OCI-LY1 (cell line): Measurements from ENCODE around the gene MAJIN.
A peak's percentile ranks its signal among the peaks of the same experiment; 100 is the strongest.

Experiments
- H2AFZ ChIP-seq: fragments of 200-600 bp; sonication (generic), shearing (Covaris generic); 2 replicates; pipeline ENCODE4 v1.6.0; 2014; ENCODE audit warnings: antibody characterized with exemption, mild to moderate bottlenecking, low read length
- H3F3A ChIP-seq: fragments of 200-600 bp; sonication (generic), shearing (Covaris generic); 2 replicates; pipeline ENCODE4 v1.6.0; 2014; ENCODE audit warnings: mild to moderate bottlenecking, antibody characterized with exemption, low read length, moderate library complexity; ENCODE audit not compliant: insufficient read depth
- H3K27ac ChIP-seq: fragments of 200-600 bp; sonication (generic); 2 replicates; pipeline ENCODE4 v1.5.1; 2014; ENCODE audit warnings: low read length, mixed run types, mild to moderate bottlenecking, low read depth; ENCODE audit not compliant: poor library complexity, severe bottlenecking
- H3K27me3 ChIP-seq: fragments of 200-600 bp; sonication (generic); 2 replicates; pipeline ENCODE4 v1.6.0; 2014; ENCODE audit warnings: antibody characterized with exemption, mild to moderate bottlenecking, low read length, moderate library complexity; ENCODE audit not compliant: insufficient read depth
- H3K36me3 ChIP-seq: fragments of 200-600 bp; sonication (generic); 2 replicates; pipeline ENCODE4 v1.6.1; 2014; ENCODE audit warnings: mild to moderate bottlenecking, antibody characterized with exemption, low read length, moderate library complexity, mixed read lengths; ENCODE audit not compliant: insufficient read depth
- H3K4me1 ChIP-seq: fragments of 200-600 bp; sonication (generic); 2 replicates; pipeline ENCODE4 v1.5.1; 2014; ENCODE audit warnings: mild to moderate bottlenecking, low read length, moderate library complexity; ENCODE audit not compliant: insufficient read depth, severe bottlenecking
- H3K4me2 ChIP-seq: fragments of 200-600 bp; sonication (generic), shearing (Covaris generic); 2 replicates; pipeline ENCODE4 v1.6.1; 2014; ENCODE audit warnings: low read length
- H3K4me3 ChIP-seq: fragments of 200-600 bp; sonication (generic); 2 replicates; pipeline ENCODE4 v1.5.1; 2014; ENCODE audit warnings: low read length, low read depth, mild to moderate bottlenecking, mixed read lengths; ENCODE audit not compliant: poor library complexity, severe bottlenecking
- H3K79me2 ChIP-seq: fragments of 200-600 bp; shearing (Covaris generic); 2 replicates; pipeline ENCODE4 v1.6.1; 2016; ENCODE audit warnings: mixed run types, low read length, mixed read lengths; ENCODE audit not compliant: insufficient read depth
- H3K9ac ChIP-seq: fragments of 200-600 bp; sonication (generic), shearing (Covaris generic); 2 replicates; pipeline ENCODE4 v1.6.1; 2014; ENCODE audit warnings: mild to moderate bottlenecking, low read length, mixed read lengths
- H3K9me2 ChIP-seq: fragments of 200-600 bp; sonication (generic), shearing (Covaris generic); 2 replicates; pipeline ENCODE4 v1.6.1; 2014; ENCODE audit warnings: low read depth, mild to moderate bottlenecking, low read length, mixed read lengths
- H3K9me3 ChIP-seq: fragments of 200-600 bp; shearing (Covaris generic); 2 replicates; pipeline ENCODE4 v1.6.1; 2014; ENCODE audit warnings: low read length, mixed read lengths
- H4K20me1 ChIP-seq: fragments of 200-600 bp; sonication (generic), shearing (Covaris generic); 2 replicates; pipeline ENCODE4 v1.6.0; 2016; ENCODE audit warnings: mild to moderate bottlenecking, low read length; ENCODE audit not compliant: insufficient read depth
- CTCF ChIP-seq: fragments of 200-600 bp; sonication (generic), shearing (Covaris generic); IDR thresholded peaks from 2 replicates; pipeline ENCODE4 v1.5.1; 2017; ENCODE audit warnings: mild to moderate bottlenecking, antibody characterized with exemption, low read length, moderate library complexity, mixed read lengths
- EZH2 ChIP-seq: fragments of 200-600 bp; sonication (generic), shearing (Covaris generic); IDR thresholded peaks from 2 replicates; pipeline ENCODE4 v1.8.0; 2017; ENCODE audit warnings: borderline replicate concordance, mixed run types, mild to moderate bottlenecking, antibody characterized with exemption, low read length, moderate library complexity, mixed read lengths

Gene MAJIN

DNA sequence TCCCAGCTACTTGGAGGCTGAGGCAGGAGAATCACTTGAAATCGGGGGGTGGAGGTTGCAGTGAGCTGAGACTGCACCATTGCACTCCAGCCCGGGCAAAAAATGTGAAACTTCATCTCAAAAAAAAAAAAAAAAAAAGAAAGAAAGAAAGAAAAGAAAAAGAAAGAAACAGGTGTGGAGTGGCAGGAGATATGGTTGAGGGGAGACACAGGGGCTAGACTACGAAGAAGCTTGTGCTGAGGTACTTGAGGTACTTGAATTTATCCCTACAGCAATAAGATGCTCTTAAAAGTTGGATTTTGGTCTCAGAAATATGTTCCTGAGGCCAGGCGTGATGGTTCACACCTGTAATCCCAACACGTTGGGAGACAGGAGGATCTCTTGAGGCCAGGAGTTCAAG lies 2.2 kb upstream of the MAJIN start:
- peaks cover 39% of the 10 kb centered on the region for H3K4me1 ChIP-seq
- H3K4me3 ChIP-seq, result no peak overlapping the region
- H3K36me3 ChIP-seq, result no peaks in the 10 kb centered on the region
- no peak overlapping the region for H2AFZ ChIP-seq
- no peaks in the 10 kb centered on the region for H3K9me2 ChIP-seq
- no peaks in the 10 kb centered on the region; the same call in 1 of the 2 replicates for H3K27me3 ChIP-seq
- H3K9me3 ChIP-seq, result no peaks in the 10 kb centered on the region
- H3F3A ChIP-seq, result no peaks in the 10 kb centered on the region
- peak overlapping the region; percentile 43 for H3K27ac ChIP-seq
- no peak for TF ChIP-seq EZH2
- TF ChIP-seq CTCF, result no peak
- no peaks in the 10 kb centered on the region for H3K79me2 ChIP-seq
- no peak overlapping the region for H3K9ac ChIP-seq
- peak overlapping the region; percentile 11; the same call in 1 of the 2 replicates for H3K4me2 ChIP-seq
- H4K20me1 ChIP-seq, result no peaks in the 10 kb centered on the region

DNA sequence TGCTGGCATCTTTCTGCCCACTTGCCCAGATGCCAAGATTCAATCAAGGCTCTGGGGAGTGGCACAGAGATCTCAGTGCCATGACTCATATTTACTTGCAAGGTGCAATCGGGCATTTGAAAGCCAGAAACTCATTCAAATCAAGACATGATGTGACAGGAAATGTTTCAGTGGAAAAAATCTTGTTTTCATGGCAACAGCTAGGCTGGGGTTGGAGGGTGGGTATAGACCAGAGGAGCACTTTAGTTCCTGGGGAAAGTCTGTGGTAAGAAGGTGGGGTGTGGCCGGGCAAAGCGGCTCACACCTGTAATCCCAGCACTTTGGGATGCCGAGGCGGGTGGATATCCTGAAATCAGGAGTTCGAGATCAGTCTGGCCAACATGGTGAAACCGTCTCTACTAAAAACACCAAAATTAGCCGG lies 1.2 kb downstream of the MAJIN start:
- Histone ChIP-seq H3K27me3 (no peaks in the 10 kb centered on the region), H3K36me3 (no peaks in the 10 kb centered on the region), H2AFZ (no peak overlapping the region), H3K4me1 (peaks cover 34% of the 10 kb centered on the region), H3F3A (no peaks in the 10 kb centered on the region), H3K4me3 (no peak overlapping the region), H4K20me1 (no peaks in the 10 kb centered on the region), H3K79me2 (no peaks in the 10 kb centered on the region), H3K9me2 (no peaks in the 10 kb centered on the region), H3K4me2 (no peak overlapping the region), H3K27ac (no peak overlapping the region), H3K9me3 (no peaks in the 10 kb centered on the region), H3K9ac (no peak overlapping the region)
- TF ChIP-seq CTCF, result no peak

DNA sequence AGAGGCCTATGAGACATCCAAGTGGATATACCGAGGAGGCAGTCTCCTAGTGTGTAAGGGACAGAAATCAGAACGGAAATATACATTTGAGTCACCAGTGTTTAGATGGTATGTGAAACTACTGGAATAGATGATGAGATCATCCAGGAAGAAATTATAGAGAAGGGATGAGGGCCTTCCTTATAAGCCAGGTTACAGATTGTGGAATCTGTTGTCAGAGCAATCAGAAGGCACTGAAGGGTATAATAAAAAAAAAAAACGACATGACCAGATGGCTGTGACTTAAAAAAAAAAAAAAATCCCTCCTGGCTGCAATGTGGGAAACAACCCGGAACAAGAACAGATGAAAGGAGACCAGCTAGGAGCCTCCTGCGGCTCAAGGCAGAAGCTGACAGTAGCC lies 2.7 kb downstream of the MAJIN start:
- no peak overlapping the region for H3K27ac ChIP-seq
- H3K9ac ChIP-seq, result no peak overlapping the region
- H3K4me2 ChIP-seq, result no peak overlapping the region
- H3K4me1 ChIP-seq, result peaks cover 28% of the 10 kb centered on the region
- no peaks in the 10 kb centered on the region for H3K79me2 ChIP-seq
- TF ChIP-seq EZH2 (no peak), CTCF (no peak)
- H3K9me2 ChIP-seq, result no peaks in the 10 kb centered on the region
- H3F3A ChIP-seq, result no peaks in the 10 kb centered on the region
- H3K4me3 ChIP-seq, result no peak overlapping the region
- no peaks in the 10 kb centered on the region for H4K20me1 ChIP-seq
- no peaks in the 10 kb centered on the region for H3K36me3 ChIP-seq
- no peaks in the 10 kb centered on the region for H3K9me3 ChIP-seq
- H3K27me3 ChIP-seq, result no peaks in the 10 kb centered on the region
- no peak overlapping the region for H2AFZ ChIP-seq
